Ishikawa (cell line): ENCODE results near the gene GRM7.

Experiments used
- CEBPB ChIP-seq: IDR thresholded peaks from 2 replicates; pipeline ENCODE4 v1.6.1; 2012
- CREB1 ChIP-seq: IDR thresholded peaks from 2 replicates; pipeline ENCODE4 v1.6.1; 2012; ENCODE audit warnings: low read depth
- EP300 ChIP-seq: IDR thresholded peaks from 2 replicates; pipeline ENCODE4 v1.6.1; 2012; ENCODE audit warnings: borderline replicate concordance
- REST ChIP-seq: IDR thresholded peaks from 2 replicates; pipeline ENCODE4 v1.6.1; 2012; ENCODE audit warnings: low read depth, mild to moderate bottlenecking

GRCh38 chr3:7498715-7499114 is 637.8 kb downstream of the GRM7 start:
- TF ChIP-seq EP300 (no peak), REST (no peak), CEBPB (no peak), CREB1 (no peak)
